Head of caudate nucleus (tissue), 42 donors: ENCODE data around the gene DTYMK.

Source experiments
- DNase-seq, 42 donors: peaks; one replicate each; pipeline versions ENCODE4 v3.0.0 to v3.0.0-alpha.2; 2020 to 2021; ENCODE audit warnings: mixed read lengths in 7 of 42
- intact Hi-C: fragments of 100-400 bp; cut with DNase I; formaldehyde crosslinking; loops from one replicate; pipeline ENCODE4 v1.15.0; 2022

Gene DTYMK

GRCh38 chr2:241636182-241637017 lies 50.2 kb downstream of the DTYMK start:
- DNase-seq: peak in 24 of 42 donors; percentile 12 to 56 (median 36)

GRCh38 chr2:241635756-241636155 lies 50.9 kb downstream of the DTYMK start:
- intact Hi-C loops: loop anchor here (2.0 to 5.0 kb wide), 2 partner anchors 51 to 128 kb away; partner anchors contain the start of genes DTYMK and STK25
- DNase-seq: no peak

More at GRCh38 chr2:241636182-241637017, 50.2 kb downstream of the DTYMK start:
- intact Hi-C loops: loop anchor here (2.0 to 5.0 kb wide), 2 partner anchors 50 to 129 kb away; partner anchors contain the start of genes DTYMK and STK25

GRCh38 chr2:241633561-241633960 lies 53.1 kb downstream of the DTYMK start:
- no peak for DNase-seq
- intact Hi-C loops: no loop called here

GRCh38 chr2:241632478-241633325 lies 53.9 kb downstream of the DTYMK start:
- peak in 32 of 42 donors; percentile 23 to 86 (median 57) for DNase-seq
- intact Hi-C loops: no loop called here

- intact Hi-C loops: no loop called here
- peak in 7 of 42 donors; percentile 21 to 77 (median 52) for DNase-seq
Observed at GRCh38 chr2:241629762-241630435, 56.7 kb downstream of the DTYMK start.

- no peak for DNase-seq
- intact Hi-C loops: no loop called here
Observed at GRCh38 chr2:241627675-241628074, 58.9 kb downstream of the DTYMK start.
